NCI-H1105 treated with DMSO at 0.1 percent for 48 hours (cell line): ENCODE data around the gene NLRP3.
A peak's percentile ranks its signal among the peaks of the same experiment; 100 is the strongest.
"Not testable (repeated sequence)": the region's sequence is repeated elsewhere in the genome, so short reads cannot be mapped to it uniquely, and the experiment has no call there.

Experiments
- DNase-seq: peaks from one replicate; lab custom pipeline; 2025; lab: John Stamatoyannopoulos, UW

NLRP3 gene

GRCh38 chr1:247390996-247391395 is 25.0 kb upstream of the NLRP3 start:
- no peak for DNase-seq

DNA sequence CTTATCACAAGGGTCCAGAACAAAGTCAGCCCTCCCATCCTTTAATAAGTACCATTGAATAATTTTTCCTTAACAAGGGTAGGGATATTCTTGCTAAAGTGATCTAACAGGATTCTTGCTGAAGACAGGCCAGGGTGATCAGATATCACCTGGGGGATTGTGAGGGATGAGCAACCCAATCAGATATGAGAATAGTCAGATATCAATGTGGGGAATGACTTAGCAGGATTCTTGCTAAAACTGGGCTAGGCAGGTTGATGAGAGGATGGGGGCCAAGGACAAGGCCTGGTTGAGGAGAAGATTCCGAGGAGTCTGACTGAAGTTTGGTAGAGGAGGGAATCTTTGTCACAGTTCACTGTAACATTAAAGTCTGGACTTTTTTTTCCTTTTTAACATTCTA is 23.9 kb upstream of the NLRP3 start:
- no peak for DNase-seq

GRCh38 chr1:247395075-247395474 is 20.9 kb upstream of the NLRP3 start:
- not testable (repeated sequence) for DNase-seq

DNA sequence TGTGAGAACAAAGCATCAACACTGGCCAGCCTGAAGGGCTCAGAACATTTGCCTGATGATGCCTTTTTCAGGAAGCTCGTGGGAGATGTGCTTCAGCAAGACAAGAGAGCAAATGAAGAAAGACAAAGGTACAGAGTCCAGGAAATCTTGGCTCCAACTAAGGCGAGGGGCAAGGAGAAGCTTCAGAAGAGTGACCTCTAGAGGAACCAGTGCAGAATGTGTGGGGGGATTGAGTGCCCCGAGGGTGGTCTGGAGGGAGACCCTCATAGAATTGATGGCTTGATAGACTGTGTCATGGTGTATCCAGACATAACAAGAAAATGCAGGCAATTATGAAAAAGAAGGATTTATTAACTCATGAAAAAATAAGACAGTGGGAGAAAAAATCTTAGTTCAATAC is 15.3 kb upstream of the NLRP3 start:
- no peak for DNase-seq

- peak; percentile 1 for DNase-seq
Observed at GRCh38 chr1:247401310-247402119, 14.5 kb upstream of the NLRP3 start.

DNA sequence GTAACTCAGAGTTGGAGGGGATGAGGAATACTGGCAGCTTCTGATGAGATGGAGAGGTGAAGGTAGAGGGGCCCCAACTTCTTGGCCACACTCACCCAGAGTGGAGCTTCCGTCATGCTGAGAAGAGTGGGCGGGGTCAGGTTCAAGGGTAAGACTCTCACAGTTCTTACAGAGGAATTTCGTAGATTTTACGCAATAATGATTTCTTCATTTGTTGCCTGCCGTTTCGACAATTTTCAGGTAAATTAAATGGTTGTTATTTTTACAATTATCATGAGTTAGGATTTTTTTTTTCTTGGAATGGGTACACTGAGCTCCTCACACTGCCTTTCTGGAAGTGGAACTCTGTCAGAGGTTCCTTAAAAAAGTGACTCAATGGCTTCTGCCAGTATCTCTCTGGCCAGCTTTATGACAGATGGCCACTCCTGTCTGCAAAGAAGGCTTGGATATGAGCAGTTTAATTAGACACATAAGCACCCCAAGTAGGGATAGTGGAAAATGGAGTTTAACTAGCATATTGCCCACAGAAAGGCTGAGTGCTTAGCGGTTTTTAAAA is 13.8 kb upstream of the NLRP3 start:
- DNase-seq = no peak

GRCh38 chr1:247406014-247406656 is 9.8 kb upstream of the NLRP3 start:
- DNase-seq = no peak

- DNase-seq = no peak
Observed at GRCh38 chr1:247407180-247407616, 8.8 kb upstream of the NLRP3 start.

GRCh38 chr1:247408100-247408499 is 7.9 kb upstream of the NLRP3 start:
- no peak for DNase-seq

GRCh38 chr1:247409869-247410544 is 6.0 kb upstream of the NLRP3 start:
- no peak for DNase-seq

- no peak for DNase-seq
Observed at GRCh38 chr1:247411621-247412327, 4.2 kb upstream of the NLRP3 start.

DNA sequence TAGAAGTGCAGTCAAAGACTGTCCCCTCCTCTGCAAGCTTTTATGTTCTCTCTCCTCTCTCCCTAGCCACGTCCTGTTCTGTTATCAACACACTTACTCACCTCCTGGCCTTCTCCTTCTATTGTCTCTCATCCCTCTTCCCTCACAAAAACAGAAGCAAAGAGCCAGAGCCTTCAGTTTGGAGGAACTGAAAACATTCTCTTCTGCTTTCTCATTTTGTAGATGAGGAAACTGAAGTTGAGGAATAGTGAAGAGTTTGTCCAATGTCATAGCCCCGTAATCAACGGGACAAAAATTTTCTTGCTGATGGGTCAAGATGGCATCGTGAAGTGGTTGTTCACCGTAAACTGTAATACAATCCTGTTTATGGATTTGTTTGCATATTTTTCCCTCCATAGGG is 1.9 kb downstream of the NLRP3 start:
- no peak for DNase-seq

- DNase-seq = no peak
Observed at GRCh38 chr1:247419336-247419735, 3.4 kb downstream of the NLRP3 start.

DNA sequence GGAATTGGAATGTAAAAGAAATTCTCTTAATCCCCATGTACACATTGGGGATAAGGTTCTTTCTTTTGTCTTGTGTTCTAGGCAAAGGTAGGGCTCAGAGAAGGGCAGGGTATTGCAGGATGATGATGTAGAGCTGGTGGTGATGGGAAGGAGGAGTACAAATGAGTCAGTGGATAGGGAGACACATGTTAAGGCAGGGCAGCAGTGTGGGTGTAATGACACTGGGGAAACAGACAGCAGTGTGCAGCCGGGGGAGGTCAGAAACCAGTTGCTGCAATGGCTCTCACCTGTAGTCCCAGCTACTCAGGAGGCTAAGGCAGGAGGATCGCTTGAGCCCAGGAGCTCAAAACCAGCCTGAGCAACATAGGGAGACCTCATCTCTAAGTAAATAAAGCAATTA is 5.1 kb downstream of the NLRP3 start:
- no peak for DNase-seq

DNA sequence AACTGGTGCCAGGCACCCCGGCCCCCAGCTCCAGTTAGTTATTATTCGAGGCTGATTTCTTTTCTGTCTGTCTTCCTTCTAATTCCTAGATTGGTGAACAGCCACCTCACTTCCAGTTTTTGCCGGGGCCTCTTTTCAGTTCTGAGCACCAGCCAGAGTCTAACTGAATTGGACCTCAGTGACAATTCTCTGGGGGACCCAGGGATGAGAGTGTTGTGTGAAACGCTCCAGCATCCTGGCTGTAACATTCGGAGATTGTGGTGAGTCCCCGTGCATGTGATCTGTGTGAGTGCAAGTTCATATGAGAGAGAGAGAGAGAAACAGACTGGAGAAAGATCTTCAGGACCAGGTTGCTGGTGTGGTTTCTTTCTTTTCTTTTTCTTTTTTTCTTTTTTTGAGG is 13.5 kb downstream of the NLRP3 start:
- no peak for DNase-seq

GRCh38 chr1:247430434-247430833 is 14.5 kb downstream of the NLRP3 start:
- DNase-seq = no peak

- no peak for DNase-seq
Observed at GRCh38 chr1:247431643-247432042, 15.7 kb downstream of the NLRP3 start.

DNA sequence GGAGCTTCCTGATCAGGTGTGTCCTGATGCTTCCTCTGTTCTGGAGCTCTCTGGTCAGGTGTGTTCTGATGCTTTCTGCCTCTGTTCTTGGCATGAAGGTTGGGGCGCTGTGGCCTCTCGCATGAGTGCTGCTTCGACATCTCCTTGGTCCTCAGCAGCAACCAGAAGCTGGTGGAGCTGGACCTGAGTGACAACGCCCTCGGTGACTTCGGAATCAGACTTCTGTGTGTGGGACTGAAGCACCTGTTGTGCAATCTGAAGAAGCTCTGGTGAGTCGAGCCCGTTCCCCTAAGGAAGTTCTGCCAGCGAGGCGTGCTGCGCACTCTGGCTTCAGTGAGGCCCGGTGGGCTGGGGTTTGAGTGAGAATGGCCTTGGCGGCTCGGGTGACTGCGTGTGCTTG is 18.0 kb downstream of the NLRP3 start:
- DNase-seq = no peak

- no peak for DNase-seq
Observed at GRCh38 chr1:247435030-247435758, 19.2 kb downstream of the NLRP3 start.

DNA sequence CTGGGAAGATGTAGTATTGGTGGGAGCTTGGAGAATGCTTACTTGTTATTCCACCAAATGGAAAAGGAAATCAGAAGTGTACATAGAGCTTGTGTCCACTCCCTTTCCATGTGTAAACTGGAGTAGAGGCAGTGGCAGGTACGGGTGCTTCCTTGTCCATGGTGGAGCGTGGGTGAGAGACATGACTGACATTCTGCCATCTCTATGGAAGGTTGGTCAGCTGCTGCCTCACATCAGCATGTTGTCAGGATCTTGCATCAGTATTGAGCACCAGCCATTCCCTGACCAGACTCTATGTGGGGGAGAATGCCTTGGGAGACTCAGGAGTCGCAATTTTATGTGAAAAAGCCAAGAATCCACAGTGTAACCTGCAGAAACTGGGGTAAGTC is 19.8 kb downstream of the NLRP3 start:
- no peak for DNase-seq
